Progenitor cell of endocrine pancreas (in vitro differentiated cells): Measurements from ENCODE around the gene TFDP2. TPM values are rescaled to one million over a fixed set of nuclear protein-coding genes. Genes with fewer than 3 reads are reported as not detected.

Source experiments
- DNase-seq: peaks from one replicate; pipeline ENCODE4 v3.0.0; 2021; ENCODE audit warnings: low spot score; ENCODE audit not compliant: unreplicated experiment
- H3K27ac Mint-ChIP-seq: 2 replicates; pipeline ENCODE4 v1.8.0; 2021; ENCODE audit warnings: mild to moderate bottlenecking, moderate library complexity, mixed read lengths
- H3K27me3 Mint-ChIP-seq: 2 replicates; pipeline ENCODE4 v1.8.0; 2021; ENCODE audit warnings: mixed read lengths
- H3K36me3 Mint-ChIP-seq: 2 replicates; pipeline ENCODE4 v1.8.0; 2022; ENCODE audit warnings: mixed read lengths; ENCODE audit not compliant: insufficient read depth
- H3K4me1 Mint-ChIP-seq: 2 replicates; pipeline ENCODE4 v1.8.0; 2021; ENCODE audit warnings: low read depth, mixed read lengths
- H3K4me3 Mint-ChIP-seq: 2 replicates; pipeline ENCODE4 v1.8.0; 2021; ENCODE audit warnings: low read depth, mild to moderate bottlenecking, moderate library complexity, mixed read lengths
- H3K9me3 Mint-ChIP-seq: 2 replicates; pipeline ENCODE4 v1.8.0; 2021; ENCODE audit warnings: low read depth, mixed read lengths
- total RNA-seq: library from RNA; stranded (reverse); gene quantifications from 2 replicates; pipeline ENCODE4 v1.2.1, GENCODE V29; 2021
- TF ChIP-seq, protein P1 (sequence below): fragments of 200-600 bp; sonication (generic); IDR thresholded peaks from one replicate; pipeline ENCODE4 v1.5.0; 2021; ENCODE audit warnings: antibody characterized with exemption, mild to moderate bottlenecking; ENCODE audit not compliant: unreplicated experiment

The TFDP2 gene
- total RNA-seq, 1 donor from 2014 or later = 94.4 TPM

DNA sequence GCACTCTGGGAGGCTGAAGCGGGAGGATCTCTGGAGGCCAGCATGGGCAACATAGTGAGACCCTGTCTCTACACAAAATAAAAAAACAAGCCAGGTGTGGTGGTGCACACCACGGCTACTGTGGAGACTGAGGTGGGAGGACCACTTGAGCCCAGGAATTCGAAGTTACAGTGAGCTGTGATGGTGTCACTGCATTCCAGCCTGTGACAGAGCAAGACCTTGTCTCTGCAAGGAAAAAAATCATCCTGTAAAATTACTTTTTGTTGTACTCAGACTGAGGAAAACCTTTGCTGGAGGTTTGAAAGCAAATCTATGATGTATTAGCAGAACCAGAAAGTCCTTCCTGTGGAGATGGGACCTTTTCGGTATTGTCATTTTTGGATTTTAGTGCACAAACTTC lies 209.6 kb downstream of the TFDP2 start:
- Mint-ChIP-seq H3K36me3 (peaks cover 8% of the 10 kb centered on the region), H3K27me3 (no peaks in the 10 kb centered on the region), H3K4me3 (no peak overlapping the region), H3K27ac (no peak overlapping the region), H3K9me3 (peaks cover 5% of the 10 kb centered on the region), H3K4me1 (peaks cover 7% of the 10 kb centered on the region)
- TF ChIP-seq, protein P1, sequence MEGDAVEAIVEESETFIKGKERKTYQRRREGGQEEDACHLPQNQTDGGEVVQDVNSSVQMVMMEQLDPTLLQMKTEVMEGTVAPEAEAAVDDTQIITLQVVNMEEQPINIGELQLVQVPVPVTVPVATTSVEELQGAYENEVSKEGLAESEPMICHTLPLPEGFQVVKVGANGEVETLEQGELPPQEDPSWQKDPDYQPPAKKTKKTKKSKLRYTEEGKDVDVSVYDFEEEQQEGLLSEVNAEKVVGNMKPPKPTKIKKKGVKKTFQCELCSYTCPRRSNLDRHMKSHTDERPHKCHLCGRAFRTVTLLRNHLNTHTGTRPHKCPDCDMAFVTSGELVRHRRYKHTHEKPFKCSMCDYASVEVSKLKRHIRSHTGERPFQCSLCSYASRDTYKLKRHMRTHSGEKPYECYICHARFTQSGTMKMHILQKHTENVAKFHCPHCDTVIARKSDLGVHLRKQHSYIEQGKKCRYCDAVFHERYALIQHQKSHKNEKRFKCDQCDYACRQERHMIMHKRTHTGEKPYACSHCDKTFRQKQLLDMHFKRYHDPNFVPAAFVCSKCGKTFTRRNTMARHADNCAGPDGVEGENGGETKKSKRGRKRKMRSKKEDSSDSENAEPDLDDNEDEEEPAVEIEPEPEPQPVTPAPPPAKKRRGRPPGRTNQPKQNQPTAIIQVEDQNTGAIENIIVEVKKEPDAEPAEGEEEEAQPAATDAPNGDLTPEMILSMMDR = no peak
- no peak for DNase-seq

DNA sequence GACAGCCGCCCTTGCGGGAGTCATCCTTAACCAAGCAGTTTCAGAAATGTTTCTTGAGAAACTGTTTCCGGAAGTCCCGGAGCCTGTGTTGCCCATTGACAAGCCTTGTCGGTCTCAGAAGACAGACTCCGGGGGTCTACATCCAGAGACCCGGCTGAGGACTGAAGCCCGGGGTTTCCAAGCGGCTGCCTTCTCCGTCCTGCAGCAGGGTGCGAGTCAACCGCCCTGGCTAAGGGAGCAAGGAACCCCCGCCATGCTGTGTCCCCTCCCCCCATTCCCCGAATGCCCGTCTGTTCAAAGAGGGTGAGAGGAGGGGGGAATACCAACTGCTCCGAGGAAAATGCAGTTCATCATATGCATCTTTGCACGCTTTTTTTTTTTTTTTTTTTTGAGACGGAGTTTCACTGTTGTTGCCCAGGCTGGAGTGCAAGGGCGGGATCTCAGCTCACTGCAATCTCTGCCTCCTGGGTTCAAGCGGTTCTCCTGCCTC lies 211.3 kb downstream of the TFDP2 start:
- no peaks in the 10 kb centered on the region for H3K27me3 Mint-ChIP-seq
- H3K27ac Mint-ChIP-seq = no peak overlapping the region
- TF ChIP-seq, protein P1 = no peak
- DNase-seq = no peak
- H3K4me3 Mint-ChIP-seq = no peak overlapping the region
- peaks cover 11% of the 10 kb centered on the region for H3K36me3 Mint-ChIP-seq
- H3K4me1 Mint-ChIP-seq = peaks cover 7% of the 10 kb centered on the region
- H3K9me3 Mint-ChIP-seq = peaks cover 5% of the 10 kb centered on the region

DNA sequence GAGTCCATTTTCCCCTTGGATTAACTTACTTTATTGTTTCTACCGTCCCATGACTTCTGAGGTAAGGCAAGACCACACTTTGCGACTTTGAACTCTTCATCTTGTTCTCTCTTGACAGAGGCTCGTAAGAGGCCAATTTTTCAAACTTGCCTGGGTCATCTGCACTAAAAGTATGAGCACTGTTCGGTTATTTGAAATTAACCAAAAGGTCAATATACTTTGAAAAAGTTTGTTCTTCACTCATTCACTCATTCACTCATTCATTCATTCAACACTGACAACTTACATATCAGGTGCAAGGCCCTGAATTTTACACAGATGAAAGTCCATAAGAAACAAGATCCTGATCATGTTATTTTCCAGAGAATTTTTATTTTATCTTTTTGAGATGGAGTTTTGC lies 215.0 kb downstream of the TFDP2 start:
- H3K36me3 Mint-ChIP-seq = peaks cover 6% of the 10 kb centered on the region
- no peak for DNase-seq
- TF ChIP-seq, protein P1 = no peak
- no peak overlapping the region for H3K27ac Mint-ChIP-seq
- H3K9me3 Mint-ChIP-seq = no peaks in the 10 kb centered on the region
- peaks cover 1% of the 10 kb centered on the region for H3K4me1 Mint-ChIP-seq
- no peak overlapping the region for H3K4me3 Mint-ChIP-seq
- no peaks in the 10 kb centered on the region for H3K27me3 Mint-ChIP-seq

DNA sequence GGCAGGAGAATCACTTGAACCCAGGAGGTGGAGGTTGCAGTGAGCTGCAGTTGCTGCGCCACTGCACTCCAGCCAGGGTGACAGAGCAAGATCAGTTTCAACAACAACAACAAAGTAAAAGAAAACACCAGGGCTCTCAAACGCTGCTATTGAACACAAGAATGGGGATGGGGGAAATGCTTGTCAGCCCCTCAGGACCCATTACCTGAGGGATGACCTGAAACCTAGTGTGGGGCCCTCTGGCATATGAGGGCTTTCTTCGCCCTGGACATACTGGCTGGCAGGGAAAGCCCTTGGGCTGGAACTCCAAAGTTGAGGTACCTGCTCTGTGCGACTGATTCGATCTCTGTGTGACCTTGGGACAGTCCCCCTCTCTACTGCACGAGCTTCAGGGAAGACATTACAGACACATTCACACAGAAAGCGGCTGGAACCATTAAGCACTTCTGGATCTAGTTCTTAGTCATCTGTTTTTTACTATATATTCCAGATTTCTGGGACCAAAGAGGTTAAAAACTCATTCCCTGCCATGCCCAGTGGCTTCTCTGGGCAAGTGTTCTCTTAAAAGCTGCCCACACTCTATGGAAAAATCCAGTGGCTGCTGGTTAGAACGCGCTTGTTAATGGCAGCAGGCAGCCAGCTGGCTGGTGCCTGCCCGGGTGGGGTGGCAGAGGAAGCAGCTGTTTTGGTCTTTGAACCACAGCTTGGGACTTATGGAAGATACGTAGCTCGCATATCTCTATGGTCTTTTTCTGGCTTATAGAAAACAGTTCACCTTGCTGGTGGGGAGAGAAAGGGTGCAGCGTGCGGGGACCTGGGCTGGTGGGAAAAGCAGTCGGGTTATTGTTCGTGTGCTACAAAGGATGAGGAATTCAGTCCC lies 215.7 kb downstream of the TFDP2 start:
- H3K27me3 Mint-ChIP-seq = no peaks in the 10 kb centered on the region
- TF ChIP-seq, protein P1 = no peak
- no peak for DNase-seq
- H3K27ac Mint-ChIP-seq = peak overlapping the region; percentile 35
- peaks cover 1% of the 10 kb centered on the region for H3K4me1 Mint-ChIP-seq
- H3K9me3 Mint-ChIP-seq = no peaks in the 10 kb centered on the region
- peaks cover 6% of the 10 kb centered on the region for H3K36me3 Mint-ChIP-seq
- H3K4me3 Mint-ChIP-seq = no peak overlapping the region

DNA sequence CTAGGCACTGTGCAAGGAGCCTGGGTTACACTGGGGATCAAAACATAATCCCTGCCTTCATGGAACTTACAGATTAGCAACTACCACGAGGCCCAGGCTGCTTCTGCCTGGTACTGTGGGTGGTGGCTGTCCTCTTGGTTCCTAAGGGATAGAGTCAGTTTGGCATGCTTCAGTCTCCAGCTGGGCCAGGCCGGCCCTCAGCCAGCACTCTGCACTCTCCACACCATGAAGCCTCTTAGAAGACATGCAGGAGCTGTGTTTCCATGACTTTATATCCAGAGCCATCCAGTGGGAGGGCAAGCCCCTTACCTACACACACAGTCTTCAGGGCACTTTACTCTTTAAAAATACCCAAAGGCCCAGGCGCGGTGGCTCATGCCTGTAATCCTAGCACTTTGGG lies 218.5 kb downstream of the TFDP2 start:
- Mint-ChIP-seq H3K9me3 (no peaks in the 10 kb centered on the region), H3K27ac (no peak overlapping the region), H3K4me3 (no peak overlapping the region), H3K4me1 (no peaks in the 10 kb centered on the region), H3K27me3 (no peaks in the 10 kb centered on the region), H3K36me3 (peaks cover 8% of the 10 kb centered on the region)
- no peak for DNase-seq
- TF ChIP-seq, protein P1 = no peak
